ENCODE results near the gene RHBDF1.
"Not testable (repeated sequence)": the region's sequence is repeated elsewhere in the genome, so short reads cannot be mapped to it uniquely, and the experiment has no call there.

Gene RHBDF1

GRCh38 chr16:50769-51591 lies 21.5 kb downstream of the RHBDF1 start:
- DNase-seq (ENCODE audit: low read depth): no peak
- TF ChIP-seq CTCF (IDR thresholded peaks at IDR 0.05; ENCODE audit: control insufficient read depth, extremely low read depth, insufficient read depth): no peak
- no peak overlapping the region for H3K4me3 ChIP-seq (ENCODE audit: low read depth, low read length)

- no peak for TF ChIP-seq CTCF (IDR thresholded peaks at IDR 0.05; ENCODE audit: control insufficient read depth, extremely low read depth, insufficient read depth)
- H3K4me3 ChIP-seq (ENCODE audit: low read depth, low read length): no peak overlapping the region
- DNase-seq (ENCODE audit: low read depth): no peak
Measured at GRCh38 chr16:47234-47633, 25.2 kb downstream of the RHBDF1 start.

GRCh38 chr16:46510-46909 lies 25.9 kb downstream of the RHBDF1 start:
- H3K4me3 ChIP-seq (ENCODE audit: low read depth, low read length); DNase-seq (ENCODE audit: low read depth): not testable (repeated sequence)

GRCh38 chr16:45454-45853 lies 27.0 kb downstream of the RHBDF1 start:
- no peak for DNase-seq (ENCODE audit: low read depth)
- no peak for TF ChIP-seq CTCF (IDR thresholded peaks at IDR 0.05; ENCODE audit: control insufficient read depth, extremely low read depth, insufficient read depth)
- H3K4me3 ChIP-seq (ENCODE audit: low read depth, low read length): peak overlapping the region; percentile 6

- no peak for TF ChIP-seq CTCF (IDR thresholded peaks at IDR 0.05; ENCODE audit: control insufficient read depth, extremely low read depth, insufficient read depth)
- H3K4me3 ChIP-seq (ENCODE audit: low read depth, low read length): peak overlapping the region; percentile 6
- DNase-seq (ENCODE audit: low read depth): no peak
Measured at GRCh38 chr16:44655-45054, 27.8 kb downstream of the RHBDF1 start.

GRCh38 chr16:43294-43693 lies 29.1 kb downstream of the RHBDF1 start:
- TF ChIP-seq CTCF (IDR thresholded peaks at IDR 0.05; ENCODE audit: control insufficient read depth, extremely low read depth, insufficient read depth): no peak
- DNase-seq (ENCODE audit: low read depth): no peak
- no peak overlapping the region for H3K4me3 ChIP-seq (ENCODE audit: low read depth, low read length)

GRCh38 chr16:42691-43090 lies 29.7 kb downstream of the RHBDF1 start:
- no peak for TF ChIP-seq CTCF (IDR thresholded peaks at IDR 0.05; ENCODE audit: control insufficient read depth, extremely low read depth, insufficient read depth)
- no peak overlapping the region for H3K4me3 ChIP-seq (ENCODE audit: low read depth, low read length)
- no peak for DNase-seq (ENCODE audit: low read depth)
